ENCODE measurements around the gene TRIO.

DNA sequence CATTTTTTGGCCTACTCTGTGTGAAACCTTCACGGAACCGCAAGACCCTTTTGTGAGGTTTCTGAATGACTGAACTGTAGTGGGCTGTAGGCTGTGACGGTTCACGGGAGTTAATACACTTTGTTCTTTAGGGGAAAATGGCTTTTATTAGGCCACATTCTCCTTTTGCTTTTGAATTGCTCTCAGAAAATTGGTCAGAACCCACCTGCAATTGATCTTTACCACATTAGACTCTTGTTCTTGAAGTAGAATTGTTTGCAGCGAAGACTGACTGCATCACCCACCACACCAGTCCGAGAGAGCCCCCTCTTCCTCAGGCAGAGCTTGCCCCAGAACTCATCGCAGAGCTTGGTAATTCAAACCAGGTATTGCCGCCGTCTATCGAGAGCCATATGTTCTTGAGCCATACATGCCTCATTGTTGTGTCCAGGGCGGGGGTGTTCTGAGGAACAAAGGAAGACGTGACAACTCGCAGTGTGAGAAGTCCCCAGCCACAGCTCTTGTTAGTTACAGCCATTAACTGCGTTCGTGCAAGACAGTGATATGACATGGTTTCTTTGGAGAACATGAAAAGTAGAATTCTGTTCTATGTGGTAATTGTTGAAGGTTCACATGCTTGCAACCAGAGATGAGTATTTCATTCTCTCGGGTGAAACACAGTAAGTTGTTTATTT, 272.0 kb downstream of the TRIO start:
- TF ChIP-seq, protein P1, sequence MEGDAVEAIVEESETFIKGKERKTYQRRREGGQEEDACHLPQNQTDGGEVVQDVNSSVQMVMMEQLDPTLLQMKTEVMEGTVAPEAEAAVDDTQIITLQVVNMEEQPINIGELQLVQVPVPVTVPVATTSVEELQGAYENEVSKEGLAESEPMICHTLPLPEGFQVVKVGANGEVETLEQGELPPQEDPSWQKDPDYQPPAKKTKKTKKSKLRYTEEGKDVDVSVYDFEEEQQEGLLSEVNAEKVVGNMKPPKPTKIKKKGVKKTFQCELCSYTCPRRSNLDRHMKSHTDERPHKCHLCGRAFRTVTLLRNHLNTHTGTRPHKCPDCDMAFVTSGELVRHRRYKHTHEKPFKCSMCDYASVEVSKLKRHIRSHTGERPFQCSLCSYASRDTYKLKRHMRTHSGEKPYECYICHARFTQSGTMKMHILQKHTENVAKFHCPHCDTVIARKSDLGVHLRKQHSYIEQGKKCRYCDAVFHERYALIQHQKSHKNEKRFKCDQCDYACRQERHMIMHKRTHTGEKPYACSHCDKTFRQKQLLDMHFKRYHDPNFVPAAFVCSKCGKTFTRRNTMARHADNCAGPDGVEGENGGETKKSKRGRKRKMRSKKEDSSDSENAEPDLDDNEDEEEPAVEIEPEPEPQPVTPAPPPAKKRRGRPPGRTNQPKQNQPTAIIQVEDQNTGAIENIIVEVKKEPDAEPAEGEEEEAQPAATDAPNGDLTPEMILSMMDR (tag by site-specific recombination; IDR thresholded peaks at IDR 0.05), result no peak
- TF ChIP-seq YY1 (tag by site-specific recombination; IDR thresholded peaks at IDR 0.05), result no peak
- TF ChIP-seq, protein P2, sequence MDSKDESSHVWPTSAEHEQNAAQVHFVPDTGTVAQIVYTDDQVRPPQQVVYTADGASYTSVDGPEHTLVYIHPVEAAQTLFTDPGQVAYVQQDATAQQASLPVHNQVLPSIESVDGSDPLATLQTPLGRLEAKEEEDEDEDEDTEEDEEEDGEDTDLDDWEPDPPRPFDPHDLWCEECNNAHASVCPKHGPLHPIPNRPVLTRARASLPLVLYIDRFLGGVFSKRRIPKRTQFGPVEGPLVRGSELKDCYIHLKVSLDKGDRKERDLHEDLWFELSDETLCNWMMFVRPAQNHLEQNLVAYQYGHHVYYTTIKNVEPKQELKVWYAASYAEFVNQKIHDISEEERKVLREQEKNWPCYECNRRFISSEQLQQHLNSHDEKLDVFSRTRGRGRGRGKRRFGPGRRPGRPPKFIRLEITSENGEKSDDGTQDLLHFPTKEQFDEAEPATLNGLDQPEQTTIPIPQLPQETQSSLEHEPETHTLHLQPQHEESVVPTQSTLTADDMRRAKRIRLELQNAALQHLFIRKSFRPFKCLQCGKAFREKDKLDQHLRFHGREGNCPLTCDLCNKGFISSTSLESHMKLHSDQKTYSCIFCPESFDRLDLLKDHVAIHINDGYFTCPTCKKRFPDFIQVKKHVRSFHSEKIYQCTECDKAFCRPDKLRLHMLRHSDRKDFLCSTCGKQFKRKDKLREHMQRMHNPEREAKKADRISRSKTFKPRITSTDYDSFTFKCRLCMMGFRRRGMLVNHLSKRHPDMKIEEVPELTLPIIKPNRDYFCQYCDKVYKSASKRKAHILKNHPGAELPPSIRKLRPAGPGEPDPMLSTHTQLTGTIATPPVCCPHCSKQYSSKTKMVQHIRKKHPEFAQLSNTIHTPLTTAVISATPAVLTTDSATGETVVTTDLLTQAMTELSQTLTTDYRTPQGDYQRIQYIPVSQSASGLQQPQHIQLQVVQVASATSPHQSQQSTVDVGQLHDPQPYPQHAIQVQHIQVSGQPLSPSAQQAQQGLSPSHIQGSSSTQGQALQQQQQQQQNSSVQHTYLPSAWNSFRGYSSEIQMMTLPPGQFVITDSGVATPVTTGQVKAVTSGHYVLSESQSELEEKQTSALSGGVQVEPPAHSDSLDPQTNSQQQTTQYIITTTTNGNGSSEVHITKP (tag by site-specific recombination; IDR thresholded peaks at IDR 0.05), result no peak
- no peak for TF ChIP-seq REPIN1 (tag by site-specific recombination; IDR thresholded peaks at IDR 0.05; ENCODE audit: low read depth)
